ENCODE measurements around the gene LCT.

LCT gene

GRCh38 chr2:135741395-135742324 lies 95.3 kb downstream of the LCT start, which contains the start of gene UBXN4:
UBXN4 (plus strand) TSS chr2:135741855; CDS start chr2:135741930, 75 bp downstream.
- DNase-seq (ENCODE audit: low read depth): peak; percentile 98

- DNase-seq (ENCODE audit: low read depth): no peak
These were observed 96.0 kb downstream of the LCT start for GRCh38 chr2:135741043-135741394.

GRCh38 chr2:135740206-135740605 lies 96.8 kb downstream of the LCT start:
- no peak for DNase-seq (ENCODE audit: low read depth)

Data from stromal cell of bone marrow (primary cell).